Measurements from ENCODE around the gene PICK1. TPM values are rescaled to one million over a fixed set of nuclear protein-coding genes. Genes with fewer than 3 reads are reported as not detected.
"Not testable (repeated sequence)": the region's sequence is repeated elsewhere in the genome, so short reads cannot be mapped to it uniquely, and the experiment has no call there.

The PICK1 gene
- polyA plus RNA-seq, 1 donor = 12.8 TPM

GRCh38 chr22:38030311-38031133 lies 26.7 kb upstream of the PICK1 start:
- no peak for DNase-seq

DNA sequence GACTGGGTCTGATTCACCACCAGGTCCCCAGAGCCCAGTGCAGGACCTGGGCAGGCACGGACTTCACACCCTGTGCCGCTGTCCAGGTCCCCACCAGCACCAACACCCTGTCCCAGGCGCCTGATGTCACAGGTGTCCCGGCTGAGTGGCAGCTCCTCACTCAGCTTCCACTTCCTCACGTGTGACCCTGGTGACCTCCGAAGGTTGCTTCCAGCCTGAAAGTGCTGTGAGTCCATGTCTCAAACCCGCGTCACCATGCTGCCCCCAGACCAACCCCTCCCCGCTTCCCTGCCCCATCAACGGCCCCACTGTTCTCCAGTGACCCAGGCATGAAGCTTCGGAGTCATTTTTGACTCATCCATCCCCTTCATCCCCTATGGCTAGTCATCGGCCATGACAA lies 25.7 kb upstream of the PICK1 start:
- DNase-seq = no peak

DNA sequence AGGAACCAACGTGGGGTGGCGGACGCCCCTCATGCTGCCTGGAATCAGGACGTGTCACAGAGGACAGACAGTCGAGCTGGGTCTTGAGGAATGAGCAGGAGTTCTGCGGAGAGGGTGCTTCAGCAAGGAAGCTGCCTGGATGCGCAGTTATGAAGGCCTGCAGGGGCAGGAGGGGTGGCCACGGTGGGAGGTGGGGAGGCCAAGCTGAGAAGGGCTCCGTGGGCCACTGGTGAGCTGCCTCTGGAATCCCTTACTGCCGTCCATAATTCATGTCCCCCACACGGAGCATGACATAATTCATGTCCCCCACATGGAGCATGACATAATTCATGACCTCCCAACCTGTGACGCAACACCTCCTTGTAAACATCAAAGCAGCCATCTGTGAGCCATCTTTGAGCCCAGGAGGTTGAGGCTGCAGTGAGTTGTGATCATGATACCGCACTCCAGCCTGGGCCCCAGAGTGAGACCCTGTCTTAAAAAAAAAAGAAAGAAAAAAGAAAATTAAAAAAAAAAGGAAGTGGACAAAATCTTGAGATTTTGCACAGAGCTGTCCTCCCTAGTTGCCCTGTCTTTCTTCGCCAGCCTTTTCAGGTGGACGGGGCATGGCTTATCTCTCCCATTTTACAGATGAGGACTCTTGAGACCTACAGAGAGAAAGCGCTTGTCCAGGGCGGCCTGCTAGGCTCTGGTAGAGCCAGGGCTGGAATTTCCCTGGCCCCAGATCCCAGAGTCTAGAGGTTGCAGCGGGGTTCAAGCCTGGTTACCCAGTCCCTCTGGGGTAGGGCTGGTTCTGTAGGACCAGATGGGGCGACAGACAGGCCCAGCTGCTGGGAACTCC lies 24.3 kb upstream of the PICK1 start:
- no peak for DNase-seq

DNA sequence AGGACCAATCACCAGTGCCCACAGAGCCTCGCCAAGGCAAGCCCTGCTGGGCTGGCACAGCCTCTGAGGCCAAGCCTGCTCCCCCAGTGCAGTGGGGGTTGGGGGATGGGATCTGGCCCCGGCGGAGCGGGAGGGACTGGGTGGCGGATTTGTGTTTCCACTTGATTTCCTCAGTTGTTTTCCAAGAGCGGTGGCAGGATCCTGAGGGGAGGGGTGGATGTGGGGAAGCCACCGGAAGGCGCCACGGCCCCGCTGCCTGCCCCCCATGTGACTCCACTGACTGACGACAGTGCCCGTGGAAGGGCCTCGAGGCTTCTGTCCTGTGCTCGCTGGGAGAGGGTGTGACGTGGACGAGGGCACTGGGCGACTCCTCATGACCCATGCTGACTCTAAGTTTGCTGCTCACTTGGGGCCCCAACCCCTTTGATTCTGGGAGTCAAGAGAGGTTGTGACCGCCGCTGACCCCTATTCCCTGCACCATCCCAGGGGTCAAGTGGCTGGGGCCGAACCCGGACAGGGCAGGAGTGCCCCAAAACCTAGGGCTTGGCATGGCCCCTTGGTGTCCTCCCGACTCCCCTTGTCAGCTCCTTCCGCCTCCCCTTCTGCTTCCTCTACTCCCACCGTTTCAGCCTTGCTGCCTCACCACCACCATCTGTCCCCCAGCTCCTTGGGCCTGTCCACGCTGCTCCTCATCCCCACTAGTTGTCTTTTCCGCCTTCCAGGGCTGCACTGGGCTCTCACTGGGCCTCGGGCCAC lies 23.5 kb upstream of the PICK1 start:
- DNase-seq = no peak

GRCh38 chr22:38034278-38034882 lies 22.8 kb upstream of the PICK1 start:
- peak; percentile 84 for DNase-seq

DNA sequence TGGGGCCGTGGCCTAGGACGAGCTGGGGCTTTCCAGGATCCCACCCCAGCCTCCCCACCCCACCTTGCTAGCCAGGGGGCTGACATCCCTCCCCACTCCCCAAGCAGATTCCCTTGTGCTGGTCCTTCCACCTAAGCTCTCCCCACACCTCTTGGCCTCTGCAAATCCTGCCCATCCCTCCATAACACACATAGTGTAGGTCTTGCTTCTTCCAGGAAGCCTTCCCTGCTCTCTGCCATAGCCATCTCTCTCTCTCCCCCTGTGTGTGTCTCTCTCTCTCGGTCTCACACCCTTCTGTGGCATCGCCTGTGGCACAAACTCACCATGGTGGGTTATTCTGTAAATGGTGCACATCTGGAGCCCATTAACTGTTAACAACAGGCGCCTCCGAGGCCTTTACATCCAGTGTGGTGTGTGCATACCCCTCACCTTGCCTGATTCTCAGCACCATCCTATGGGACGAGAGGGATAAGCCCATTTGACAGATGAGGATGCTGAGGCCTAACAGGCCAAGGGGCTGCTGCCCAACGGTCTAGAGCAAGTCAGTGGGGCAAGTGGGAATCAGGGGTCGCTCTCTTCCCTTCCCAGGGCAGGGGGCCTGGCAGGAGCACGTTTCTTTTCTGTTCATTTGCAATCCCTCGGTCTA lies 22.2 kb upstream of the PICK1 start:
- no peak for DNase-seq

- no peak for DNase-seq
Observed at GRCh38 chr22:38035530-38035885, 21.7 kb upstream of the PICK1 start.

DNA sequence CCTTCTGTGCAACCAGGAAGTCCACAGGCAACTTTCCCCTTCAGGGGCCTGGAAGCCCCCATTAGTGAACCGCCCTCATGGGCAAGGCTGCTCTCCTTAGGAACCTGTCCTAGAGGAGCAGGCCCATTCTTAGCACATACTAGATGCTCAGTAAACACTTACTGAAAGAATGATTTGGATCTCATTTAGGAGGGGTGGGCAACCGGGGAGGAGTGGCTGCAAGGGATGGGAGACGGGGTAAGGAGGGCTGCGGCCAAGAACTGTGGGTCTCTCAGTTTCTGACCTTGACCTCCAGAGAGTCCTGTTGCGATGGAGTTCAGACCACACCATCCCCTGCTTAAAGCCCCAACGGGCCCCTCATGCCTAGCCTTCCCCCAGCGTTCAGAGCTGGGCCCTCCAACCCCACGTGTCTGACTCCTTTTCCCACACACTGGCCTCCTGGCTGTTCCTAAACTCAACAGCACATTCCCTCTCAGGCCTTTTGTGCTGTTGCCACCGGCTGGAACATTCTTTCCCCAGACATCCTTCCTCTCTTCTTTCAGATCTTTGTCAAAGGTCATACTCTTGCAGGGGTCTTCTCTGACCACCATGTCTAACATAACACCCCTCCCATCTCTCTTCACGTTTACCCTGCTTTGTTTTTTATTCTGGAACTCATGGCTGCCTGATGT lies 20.7 kb upstream of the PICK1 start:
- no peak for DNase-seq

GRCh38 chr22:38037367-38038150 lies 19.6 kb upstream of the PICK1 start:
- not testable (repeated sequence) for DNase-seq

DNA sequence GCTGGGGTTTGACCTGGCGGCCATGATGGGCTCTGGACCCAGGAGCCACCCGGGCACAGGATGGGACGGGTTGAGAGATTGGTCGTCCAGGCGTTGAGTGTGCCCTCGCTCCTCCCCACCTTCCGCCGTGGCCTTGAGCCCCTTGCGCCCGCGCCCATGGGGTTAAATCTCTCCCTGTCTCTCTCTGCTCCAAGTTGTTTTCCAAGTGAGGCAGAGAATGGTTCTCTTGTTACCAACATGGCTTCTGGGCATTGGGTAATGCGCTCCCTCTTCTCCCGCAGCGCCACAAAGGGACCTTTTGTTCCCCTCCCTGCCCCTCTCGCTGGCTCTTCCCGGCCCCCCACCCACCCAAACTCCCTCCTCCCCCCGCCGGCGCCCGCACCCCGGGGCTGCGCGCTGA lies 18.8 kb upstream of the PICK1 start:
- no peak for DNase-seq

DNA sequence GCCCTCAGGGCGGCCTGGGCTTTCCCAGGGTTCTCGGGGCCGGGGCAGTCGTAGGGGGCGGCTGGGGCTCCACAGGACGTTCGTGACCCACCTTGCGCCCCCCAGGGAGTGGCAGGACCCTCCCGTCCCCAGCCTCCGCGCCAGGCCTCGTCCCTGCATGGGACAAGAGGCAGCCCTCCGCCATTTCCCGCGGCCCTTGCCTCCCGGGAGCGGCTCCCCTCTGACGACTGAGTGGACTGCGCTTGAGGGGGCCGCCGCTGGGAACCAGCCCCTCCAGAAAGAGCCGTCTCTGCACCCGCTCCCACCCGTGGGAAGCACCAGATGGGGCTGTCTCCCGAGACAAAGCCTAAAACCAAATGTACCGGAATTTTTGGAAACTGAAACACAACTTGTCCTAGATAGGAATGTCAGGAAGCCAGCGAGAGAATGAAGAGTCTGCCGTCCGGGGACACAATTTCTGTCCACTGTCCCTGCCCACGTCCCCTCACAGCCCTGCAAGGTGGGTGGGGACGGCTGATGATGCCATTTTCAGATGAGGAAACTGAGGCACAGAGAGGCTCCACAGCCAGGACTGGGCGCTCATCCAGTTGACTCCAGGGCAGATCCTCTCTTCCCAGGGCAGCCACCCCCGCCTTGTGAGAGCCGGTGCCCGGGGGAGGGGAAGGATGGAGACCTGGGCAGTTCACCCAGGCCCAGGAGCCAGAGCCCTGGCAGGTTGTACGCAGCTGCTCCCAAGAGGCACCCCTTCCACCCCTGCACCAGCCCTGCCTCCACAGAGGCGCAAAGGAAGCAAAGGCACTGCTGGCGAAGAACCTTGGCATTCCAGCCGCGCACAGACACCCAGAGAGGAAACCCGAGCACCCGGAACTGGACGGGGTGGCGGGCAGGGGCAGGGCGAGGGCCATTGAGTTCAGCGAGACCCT lies 18.1 kb upstream of the PICK1 start:
- DNase-seq = no peak

DNA sequence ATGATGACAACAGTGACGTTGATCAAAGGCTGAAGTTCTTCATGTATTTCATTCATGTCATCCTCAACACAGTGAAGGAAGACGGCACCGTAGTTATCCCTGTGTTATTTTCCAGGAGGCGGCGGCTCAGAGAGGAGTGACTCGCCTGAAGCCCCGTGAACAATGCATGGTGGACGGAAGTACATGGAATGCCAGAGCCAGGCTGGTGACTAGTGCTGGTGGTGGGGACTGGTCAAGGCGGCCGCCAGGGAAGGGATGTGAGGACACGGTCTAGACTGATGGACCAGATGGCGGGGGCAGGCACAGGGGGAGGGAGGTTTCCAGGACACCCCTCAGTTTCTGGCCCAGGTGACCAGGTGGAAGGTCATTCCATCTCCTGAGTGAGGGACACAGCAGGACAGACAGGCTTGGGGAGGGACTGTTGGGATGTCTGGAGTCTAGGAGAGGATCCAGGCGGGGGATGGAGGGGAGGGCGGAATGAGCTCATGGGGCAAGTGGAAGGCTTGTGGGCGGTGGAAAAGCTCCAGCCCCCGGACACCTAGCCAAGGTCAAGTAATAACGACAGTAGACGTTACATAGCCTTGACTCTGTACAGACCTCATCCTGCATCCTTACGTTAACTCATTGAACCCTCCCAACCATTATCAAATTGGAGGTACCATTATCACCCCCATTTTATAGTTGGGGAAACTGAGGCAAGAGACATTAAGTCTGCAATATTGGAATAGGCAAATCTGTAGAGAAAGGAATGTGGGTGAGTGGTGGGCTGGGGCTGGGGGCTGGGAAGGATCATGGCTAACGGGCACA lies 16.0 kb upstream of the PICK1 start:
- DNase-seq = no peak

DNA sequence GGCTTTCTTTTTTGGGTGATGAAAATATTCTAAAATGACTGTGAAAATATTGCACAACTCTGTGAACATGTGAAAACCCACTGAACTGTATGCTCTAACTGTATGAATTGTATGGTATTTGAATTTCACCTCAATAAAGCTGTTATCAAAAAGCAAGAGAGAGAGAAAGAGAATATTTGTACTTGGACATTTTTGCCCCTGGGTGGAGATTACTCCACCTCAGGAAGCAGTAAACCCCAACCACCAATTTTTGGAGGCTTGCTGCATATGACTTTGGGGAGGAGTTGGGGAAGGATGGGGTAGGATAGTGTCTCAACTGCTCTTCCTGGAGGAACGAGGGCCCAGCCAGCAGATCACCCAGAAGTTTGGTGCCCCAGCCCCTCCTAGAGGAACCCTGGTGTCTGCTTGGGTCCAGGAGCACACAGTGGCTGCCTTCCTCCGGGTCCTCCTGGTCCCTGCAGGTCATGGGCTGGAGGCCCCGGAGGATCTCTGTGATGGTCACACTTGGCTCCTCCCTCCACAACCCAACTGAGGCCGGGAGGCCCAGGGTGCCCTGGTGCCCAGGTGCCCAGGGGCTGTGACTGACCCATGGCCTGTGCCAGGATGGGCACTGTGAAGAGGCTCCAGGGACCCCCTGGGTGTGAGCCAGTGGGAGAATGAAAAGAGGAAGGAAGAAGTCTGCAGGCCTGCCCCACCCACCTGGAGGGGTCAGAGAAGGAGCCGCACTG lies 15.3 kb upstream of the PICK1 start:
- DNase-seq = no peak

GRCh38 chr22:38042488-38042790 lies 14.8 kb upstream of the PICK1 start:
- DNase-seq = no peak

- DNase-seq = no peak
Observed at GRCh38 chr22:38043151-38044039, 13.8 kb upstream of the PICK1 start.

DNA sequence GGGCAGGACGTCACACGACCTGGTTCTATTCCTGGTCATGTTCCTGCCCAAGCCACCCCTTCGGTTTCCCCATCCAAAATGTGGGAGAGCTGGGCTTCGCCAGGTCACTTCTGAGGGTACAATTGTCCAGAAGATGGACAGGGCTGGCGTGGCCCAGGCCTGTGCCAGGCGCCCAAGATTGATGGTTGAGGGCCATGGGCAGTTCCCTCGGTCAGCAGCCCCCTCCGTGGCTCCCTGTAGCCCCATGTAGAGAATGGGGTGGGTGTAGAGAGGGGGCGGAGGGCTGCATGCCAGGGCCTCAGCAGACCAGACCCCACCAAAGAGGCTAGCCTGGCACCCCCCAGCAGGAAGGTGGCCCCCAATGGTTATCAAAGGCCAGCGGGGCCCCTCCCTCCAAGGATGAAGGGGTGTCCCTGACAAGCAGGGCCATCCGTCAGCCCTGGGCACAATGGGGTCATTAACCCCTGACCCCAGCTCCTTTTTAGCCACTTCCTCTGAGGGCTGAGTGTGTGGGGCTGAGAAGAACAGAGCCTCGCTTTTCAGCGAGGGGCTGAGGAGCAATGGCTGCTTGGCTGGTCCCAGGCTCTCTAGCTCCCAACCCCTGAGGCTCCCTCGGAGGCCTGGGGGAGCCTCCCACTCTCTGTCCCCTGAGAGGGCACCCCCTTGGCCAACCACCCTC lies 11.0 kb upstream of the PICK1 start:
- DNase-seq = no peak
